GM12865 (cell line): ENCODE data around the gene EPC1.

Experiments used
- DNase-seq: peaks from one replicate; pipeline ENCODE4 v3.0.0; 2010; ENCODE audit warnings: low read depth
- H3K4me3 ChIP-seq: 2 replicates; pipeline ENCODE4 v1.5.1; 2011; ENCODE audit warnings: mild to moderate bottlenecking, low read depth, low read length, control low read depth
- CTCF ChIP-seq: IDR thresholded peaks from 2 replicates; pipeline ENCODE4 v1.5.1; 2011; ENCODE audit warnings: low read length, control low read depth, low read depth, inconsistent platforms; ENCODE audit not compliant: insufficient read depth; ENCODE audit errors: missing control alignments

Gene EPC1

GRCh38 chr10:32348297-32349198 lies 1.6 kb upstream of the EPC1 start:
- no peak for TF ChIP-seq CTCF

GRCh38 chr10:32347363-32348022 lies 535 bp upstream of the EPC1 start:
- DNase-seq = no peak
- TF ChIP-seq CTCF = no peak
- peak overlapping the region; percentile 100 for H3K4me3 ChIP-seq

More at GRCh38 chr10:32348297-32349198, 1.6 kb upstream of the EPC1 start:
- peak overlapping the region; percentile 100 for H3K4me3 ChIP-seq
- DNase-seq = no peak

GRCh38 chr10:32346134-32346550 lies 816 bp downstream of the EPC1 start:
- peak; percentile 98 for DNase-seq
- TF ChIP-seq CTCF = peak; percentile 98

GRCh38 chr10:32341596-32341995 lies 5.4 kb downstream of the EPC1 start:
- no peak for DNase-seq
- no peak overlapping the region for H3K4me3 ChIP-seq
- no peak for TF ChIP-seq CTCF

More at GRCh38 chr10:32346134-32346550, 816 bp downstream of the EPC1 start:
- H3K4me3 ChIP-seq = peak overlapping the region; percentile 100

GRCh38 chr10:32340596-32341180 lies 6.3 kb downstream of the EPC1 start:
- no peak for DNase-seq
- TF ChIP-seq CTCF = no peak
- no peak overlapping the region for H3K4me3 ChIP-seq

- DNase-seq = no peak
- no peak overlapping the region for H3K4me3 ChIP-seq
- TF ChIP-seq CTCF = no peak
These were observed 8.7 kb downstream of the EPC1 start for GRCh38 chr10:32338262-32338661.
